Measurements from ENCODE around the gene ATXN1. TPM values are rescaled to one million over a fixed set of nuclear protein-coding genes. Genes with fewer than 3 reads are reported as not detected.

The ATXN1 gene
- total RNA-seq, 4 donors from 2014 or later: 26.4 to 46.4 (median 36.1) TPM

DNA sequence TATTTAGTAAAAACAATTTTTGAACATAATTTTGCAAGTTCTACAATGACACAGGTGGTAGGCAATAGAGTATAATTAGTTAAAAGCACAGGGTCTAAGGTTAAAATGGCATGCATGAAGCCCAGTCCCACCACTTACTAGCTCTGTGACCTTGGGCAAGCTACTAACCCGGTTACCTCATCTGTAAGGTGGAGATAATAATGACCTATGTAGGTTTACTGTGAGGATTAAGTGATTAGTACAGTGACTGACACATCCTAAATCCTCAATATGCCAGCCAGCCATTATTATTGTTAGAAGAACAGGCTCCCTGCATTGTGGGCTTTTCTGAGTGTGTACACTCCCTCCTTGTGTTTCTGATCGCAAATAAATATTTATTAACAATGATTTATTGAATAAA, 26.2 kb downstream of the ATXN1 start:
- no peak for DNase-seq (ENCODE audit: low spot score)
- TF ChIP-seq, protein P1, sequence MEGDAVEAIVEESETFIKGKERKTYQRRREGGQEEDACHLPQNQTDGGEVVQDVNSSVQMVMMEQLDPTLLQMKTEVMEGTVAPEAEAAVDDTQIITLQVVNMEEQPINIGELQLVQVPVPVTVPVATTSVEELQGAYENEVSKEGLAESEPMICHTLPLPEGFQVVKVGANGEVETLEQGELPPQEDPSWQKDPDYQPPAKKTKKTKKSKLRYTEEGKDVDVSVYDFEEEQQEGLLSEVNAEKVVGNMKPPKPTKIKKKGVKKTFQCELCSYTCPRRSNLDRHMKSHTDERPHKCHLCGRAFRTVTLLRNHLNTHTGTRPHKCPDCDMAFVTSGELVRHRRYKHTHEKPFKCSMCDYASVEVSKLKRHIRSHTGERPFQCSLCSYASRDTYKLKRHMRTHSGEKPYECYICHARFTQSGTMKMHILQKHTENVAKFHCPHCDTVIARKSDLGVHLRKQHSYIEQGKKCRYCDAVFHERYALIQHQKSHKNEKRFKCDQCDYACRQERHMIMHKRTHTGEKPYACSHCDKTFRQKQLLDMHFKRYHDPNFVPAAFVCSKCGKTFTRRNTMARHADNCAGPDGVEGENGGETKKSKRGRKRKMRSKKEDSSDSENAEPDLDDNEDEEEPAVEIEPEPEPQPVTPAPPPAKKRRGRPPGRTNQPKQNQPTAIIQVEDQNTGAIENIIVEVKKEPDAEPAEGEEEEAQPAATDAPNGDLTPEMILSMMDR (IDR thresholded peaks at IDR 0.05): no peak
- ATAC-seq (ENCODE audit: low FRiP score): no peak

DNA sequence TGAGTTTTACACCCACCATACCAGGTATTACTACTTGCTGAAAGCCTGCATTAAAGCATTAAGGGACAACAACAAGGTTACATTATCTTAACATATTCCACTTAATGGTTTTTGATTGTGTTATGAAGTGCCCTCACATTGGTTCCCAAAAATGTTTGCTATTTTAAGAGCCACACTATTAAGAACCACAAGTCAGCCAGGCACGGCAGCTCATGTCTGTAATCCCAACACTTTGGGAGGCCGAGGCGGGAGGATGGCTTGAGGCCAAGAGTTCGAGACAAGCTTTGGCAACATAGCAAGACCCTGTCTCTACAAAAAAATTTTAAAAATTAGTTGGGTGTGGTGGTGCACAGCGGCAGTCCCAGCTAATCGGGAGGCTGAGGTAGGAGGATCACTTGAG, 28.2 kb downstream of the ATXN1 start:
- TF ChIP-seq, protein P1 (IDR thresholded peaks at IDR 0.05): no peak
- ATAC-seq (ENCODE audit: low FRiP score): no peak
- DNase-seq (ENCODE audit: low spot score): no peak

DNA sequence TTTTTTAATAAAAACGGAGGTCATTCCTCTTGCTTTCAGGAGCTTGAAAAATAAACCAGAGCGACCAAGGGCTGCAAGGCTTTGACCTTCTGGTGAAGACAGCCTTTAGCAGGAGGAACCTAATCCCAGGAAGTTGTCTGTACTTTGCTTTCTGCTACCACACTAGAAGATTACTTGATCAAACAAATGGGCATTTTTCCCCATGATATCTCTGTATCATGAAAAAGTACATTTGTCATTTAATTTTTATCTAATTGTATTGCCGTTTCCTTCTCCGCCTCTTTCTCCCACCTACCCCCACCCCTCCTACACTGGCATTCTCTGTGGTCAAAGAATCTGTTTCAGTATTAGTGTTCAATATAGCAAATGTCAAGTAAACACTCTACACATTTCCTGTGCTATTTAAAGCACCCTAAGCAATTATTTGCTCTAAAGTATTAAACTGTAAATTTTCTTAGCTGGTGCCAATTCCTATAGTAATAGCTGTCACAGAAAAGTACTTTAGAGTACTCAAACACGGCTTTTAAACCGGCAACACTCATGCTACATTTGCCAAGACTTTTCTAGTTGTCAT, 29.7 kb downstream of the ATXN1 start:
- DNase-seq (ENCODE audit: low spot score) (no peak), ATAC-seq (ENCODE audit: low FRiP score) (no peak)
- TF ChIP-seq, protein P1 (IDR thresholded peaks at IDR 0.05): no peak

DNA sequence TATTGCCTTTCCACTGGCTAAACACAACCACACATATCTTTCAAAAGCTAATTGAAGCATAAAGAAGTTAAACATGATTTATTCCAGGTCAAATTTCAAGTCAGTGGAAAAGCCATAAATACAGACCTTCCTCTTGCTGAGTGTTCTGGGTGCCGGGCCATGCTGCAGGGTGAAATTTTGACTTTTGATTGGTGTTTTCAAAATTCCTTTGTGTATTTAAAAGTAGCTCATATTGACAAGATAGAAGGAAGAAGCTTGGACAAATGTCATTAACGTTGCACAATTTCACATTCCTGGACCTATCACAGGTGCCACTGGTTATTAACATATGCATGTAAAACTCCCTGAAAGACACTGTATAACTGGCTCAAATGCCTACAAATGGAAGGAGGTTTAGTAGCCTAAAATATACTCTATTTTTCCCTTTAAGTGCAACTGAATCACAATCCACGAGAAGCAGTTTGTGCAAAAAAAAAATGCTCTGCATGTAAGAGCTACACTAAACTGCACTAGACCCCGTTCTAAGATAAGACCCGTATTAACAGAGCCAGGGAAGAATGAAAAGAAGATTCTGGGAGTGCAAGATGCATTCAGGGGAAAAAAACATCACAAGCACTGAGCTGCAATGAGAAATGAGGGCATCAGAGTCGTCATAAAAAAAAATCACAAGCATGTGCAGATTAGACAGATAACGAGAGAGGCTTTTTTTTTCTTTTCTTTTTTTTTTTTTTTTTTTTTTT, 30.4 kb downstream of the ATXN1 start:
- ATAC-seq (ENCODE audit: low FRiP score): no peak
- TF ChIP-seq, protein P1 (IDR thresholded peaks at IDR 0.05): no peak
- no peak for DNase-seq (ENCODE audit: low spot score)

DNA sequence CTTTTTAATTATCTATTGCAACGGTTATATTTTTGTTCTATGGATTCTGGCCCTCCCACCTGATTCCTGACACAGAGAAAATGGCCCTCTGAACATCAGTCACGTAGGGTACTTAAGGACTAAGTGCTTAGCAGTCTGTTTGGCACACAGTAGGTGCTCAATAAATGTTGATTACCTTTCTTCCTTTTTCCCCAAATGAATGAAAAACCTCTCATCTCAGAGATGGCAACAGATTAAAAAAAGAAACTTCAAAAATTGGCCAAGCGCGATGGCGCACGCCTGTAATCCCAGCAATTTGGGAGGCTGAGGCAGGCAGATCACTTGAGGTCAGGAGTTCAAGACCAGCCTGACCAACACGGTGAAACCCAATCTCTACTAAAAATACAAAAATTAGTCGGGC, 31.5 kb downstream of the ATXN1 start:
- ATAC-seq (ENCODE audit: low FRiP score) (no peak), DNase-seq (ENCODE audit: low spot score) (no peak)
- TF ChIP-seq, protein P1 (IDR thresholded peaks at IDR 0.05): no peak

DNA sequence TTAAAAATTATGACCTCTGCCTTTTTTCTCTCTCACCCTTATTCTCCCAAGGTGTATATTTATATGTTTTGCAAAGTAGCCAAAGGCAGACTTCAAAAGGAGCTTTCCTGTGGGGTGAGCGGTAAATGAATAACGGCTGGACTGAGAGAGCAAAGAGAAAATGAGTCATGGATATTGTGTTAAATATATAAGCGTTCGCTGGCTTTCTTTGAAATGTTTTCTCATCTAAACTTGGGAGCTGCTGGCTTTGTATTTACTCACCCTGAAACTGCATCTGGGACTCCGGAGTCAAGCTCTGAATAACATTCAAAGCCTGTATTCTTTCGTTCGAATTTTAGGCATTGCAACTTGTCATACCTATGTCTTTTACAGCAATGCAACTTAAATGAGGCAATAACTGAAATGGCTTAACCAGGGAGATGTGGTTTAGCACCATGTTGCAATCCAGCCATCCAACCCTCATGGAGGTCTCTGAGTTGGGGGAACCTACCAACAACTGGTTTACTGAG, 32.0 kb downstream of the ATXN1 start:
- DNase-seq (ENCODE audit: low spot score): no peak
- TF ChIP-seq, protein P1 (IDR thresholded peaks at IDR 0.05): no peak
- no peak for ATAC-seq (ENCODE audit: low FRiP score)
